ENCODE data around the gene CLIC4.

GRCh38 chr1:24870551-24871195, 125.4 kb downstream of the CLIC4 start:
- TF ChIP-seq PATZ1 (CRISPR knock-in tag; IDR thresholded peaks at IDR 0.05; ENCODE audit: borderline replicate concordance) (no peak), ZNF8 (CRISPR knock-in tag; IDR thresholded peaks at IDR 0.05) (no peak)
